ENCODE measurements around the gene OSBP2.

Gene OSBP2

GRCh38 chr22:30946354-30946753 is 251.7 kb downstream of the OSBP2 start:
- Histone ChIP-seq H3K27me3 (ENCODE audit: control insufficient read depth, low read length) (no peaks in the 10 kb centered on the region), H3K4me3 (ENCODE audit: low read length) (no peak overlapping the region), H3F3A (ENCODE audit: control insufficient read depth, insufficient read depth) (no peaks in the 10 kb centered on the region), H3K79me2 (ENCODE audit: control insufficient read depth, low read length) (no peaks in the 10 kb centered on the region), H3K9me2 (replicated peaks; ENCODE audit: control insufficient read depth, low read length) (no peaks in the 10 kb centered on the region), H3K9me3 (ENCODE audit: control insufficient read depth, insufficient read depth, low read length) (no peaks in the 10 kb centered on the region), H3K27ac (ENCODE audit: low read depth, low read length) (no peak overlapping the region), H3K4me2 (ENCODE audit: low read length) (no peak overlapping the region), H4K20me1 (ENCODE audit: control insufficient read depth, insufficient read depth, low read depth, low read length) (no peaks in the 10 kb centered on the region), H3K4me1 (ENCODE audit: control insufficient read depth, low read length) (no peaks in the 10 kb centered on the region), H3K36me3 (ENCODE audit: control insufficient read depth, low read length) (peaks cover 96% of the 10 kb centered on the region)
- no peak for TF ChIP-seq CTCF (IDR thresholded peaks at IDR 0.05; ENCODE audit: low read depth, low read length, poor library complexity, severe bottlenecking)
- no peak for TF ChIP-seq EZH2phosphoT487 (IDR thresholded peaks at IDR 0.05; ENCODE audit: borderline replicate concordance, low read length)

- Histone ChIP-seq H3K4me2 (ENCODE audit: low read length) (no peak overlapping the region), H3K27ac (ENCODE audit: low read depth, low read length) (no peak overlapping the region), H3K4me1 (ENCODE audit: control insufficient read depth, low read length) (no peaks in the 10 kb centered on the region), H4K20me1 (ENCODE audit: control insufficient read depth, insufficient read depth, low read depth, low read length) (no peaks in the 10 kb centered on the region), H3K79me2 (ENCODE audit: control insufficient read depth, low read length) (no peaks in the 10 kb centered on the region), H3K27me3 (ENCODE audit: control insufficient read depth, low read length) (no peaks in the 10 kb centered on the region), H3K4me3 (ENCODE audit: low read length) (no peak overlapping the region), H3K9me3 (ENCODE audit: control insufficient read depth, insufficient read depth, low read length) (no peaks in the 10 kb centered on the region), H3F3A (ENCODE audit: control insufficient read depth, insufficient read depth) (no peaks in the 10 kb centered on the region), H3K9me2 (replicated peaks; ENCODE audit: control insufficient read depth, low read length) (no peaks in the 10 kb centered on the region), H3K36me3 (ENCODE audit: control insufficient read depth, low read length) (peaks cover 93% of the 10 kb centered on the region)
- TF ChIP-seq EZH2phosphoT487 (IDR thresholded peaks at IDR 0.05; ENCODE audit: borderline replicate concordance, low read length) (no peak), CTCF (IDR thresholded peaks at IDR 0.05; ENCODE audit: low read depth, low read length, poor library complexity, severe bottlenecking) (no peak)
Observed at GRCh38 chr22:30947173-30947815, 252.6 kb downstream of the OSBP2 start.

- TF ChIP-seq CTCF (IDR thresholded peaks at IDR 0.05; ENCODE audit: low read depth, low read length, poor library complexity, severe bottlenecking) (peak; percentile 65), EZH2phosphoT487 (IDR thresholded peaks at IDR 0.05; ENCODE audit: borderline replicate concordance, low read length) (no peak)
- Histone ChIP-seq H3K79me2 (ENCODE audit: control insufficient read depth, low read length) (no peaks in the 10 kb centered on the region), H3K4me3 (ENCODE audit: low read length) (no peak overlapping the region), H4K20me1 (ENCODE audit: control insufficient read depth, insufficient read depth, low read depth, low read length) (no peaks in the 10 kb centered on the region), H3K9me3 (ENCODE audit: control insufficient read depth, insufficient read depth, low read length) (no peaks in the 10 kb centered on the region), H3K4me1 (ENCODE audit: control insufficient read depth, low read length) (no peaks in the 10 kb centered on the region), H3K4me2 (ENCODE audit: low read length) (no peak overlapping the region), H3F3A (ENCODE audit: control insufficient read depth, insufficient read depth) (no peaks in the 10 kb centered on the region), H3K27ac (ENCODE audit: low read depth, low read length) (no peak overlapping the region), H3K27me3 (ENCODE audit: control insufficient read depth, low read length) (no peaks in the 10 kb centered on the region), H3K9me2 (replicated peaks; ENCODE audit: control insufficient read depth, low read length) (no peaks in the 10 kb centered on the region), H3K36me3 (ENCODE audit: control insufficient read depth, low read length) (peaks cover 93% of the 10 kb centered on the region)
Observed at GRCh38 chr22:30947816-30948454, 253.3 kb downstream of the OSBP2 start.
